ENCODE measurements around the gene REST. TPM values are rescaled to one million over a fixed set of nuclear protein-coding genes. Genes with fewer than 3 reads are reported as not detected.
A peak's percentile ranks its signal among the peaks of the same experiment; 100 is the strongest.

The REST gene
- total and polyA plus RNA-seq, 9 of the 15 experiments (the other 6 are each of a cell fraction or from before 2014, with no cell fraction given): 2.9 to 24.0 (median 19.2) TPM

- TF ChIP-seq CUX1 (CRISPR knock-in tag; IDR thresholded peaks at IDR 0.05): no peak
- TF ChIP-seq ZNF140 (CRISPR knock-in tag; IDR thresholded peaks at IDR 0.05): no peak
- no peak for TF ChIP-seq PML (IDR thresholded peaks at IDR 0.05; ENCODE audit: low read length)
- TF ChIP-seq NFXL1 (CRISPR knock-in tag; IDR thresholded peaks at IDR 0.05): no peak
- no peak for TF ChIP-seq XRCC4 (IDR thresholded peaks at IDR 0.05; ENCODE audit: extremely low read depth, insufficient read depth, insufficient read length)
- no peak for TF ChIP-seq ZFP91 (CRISPR knock-in tag; IDR thresholded peaks at IDR 0.05)
- TF ChIP-seq PHB2 (IDR thresholded peaks at IDR 0.05; ENCODE audit: low read depth): no peak
- TF ChIP-seq NFIC (IDR thresholded peaks at IDR 0.05): no peak
- TF ChIP-seq ZNF830 (CRISPR knock-in tag; IDR thresholded peaks at IDR 0.05): no peak
- TF ChIP-seq THRB (CRISPR knock-in tag; conservative IDR thresholded peaks at IDR 0.05): no peak
- no peak for TF ChIP-seq CHD4 (IDR thresholded peaks at IDR 0.05; ENCODE audit: insufficient read depth, insufficient replicate concordance, low read depth, low read length, poor library complexity, severe bottlenecking)
- 0 out of 2 replicates have a peak, but pooled peaks have one; percentile 9 for TF ChIP-seq ARID1B (IDR thresholded peaks at IDR 0.05)
- TF ChIP-seq NEUROD1 (IDR thresholded peaks at IDR 0.05; ENCODE audit: borderline replicate concordance, low read depth, low read length, partially characterized antibody): no peak
- no peak for TF ChIP-seq SMAD2 (IDR thresholded peaks at IDR 0.05; ENCODE audit: low read depth, low read length)
- no peak for TF ChIP-seq ZNF23 (CRISPR knock-in tag; IDR thresholded peaks at IDR 0.05)
- no peak for TF ChIP-seq ELF4 (CRISPR knock-in tag; IDR thresholded peaks at IDR 0.05)
- TF ChIP-seq FOXM1 (IDR thresholded peaks at IDR 0.05; ENCODE audit: low read depth): no peak
- TF ChIP-seq FOXM1 (CRISPR knock-in tag; IDR thresholded peaks at IDR 0.05; ENCODE audit: low read depth): no peak
- TF ChIP-seq ZNF431 (CRISPR knock-in tag; IDR thresholded peaks at IDR 0.05): peak; percentile 28; the same call in 1 of the 2 replicates
- TF ChIP-seq ZNF778 (CRISPR knock-in tag; IDR thresholded peaks at IDR 0.05): no peak
- no peak for TF ChIP-seq IRF2 (CRISPR knock-in tag; IDR thresholded peaks at IDR 0.05)
- no peak for TF ChIP-seq FOXJ2 (tag; IDR thresholded peaks at IDR 0.05)
Observed at GRCh38 chr4:56908206-56909085, 746 bp downstream of the REST start (continued).

Data from K562 (cell line).